NCI-H1694 (cell line): ENCODE results near the gene SDHB.

Experiments
- DNase-seq: peaks from one replicate; lab custom pipeline; 2025; lab: John Stamatoyannopoulos, UW

Gene SDHB

GRCh38 chr1:17012775-17013490 is 40.9 kb downstream of the SDHB start:
- no peak for DNase-seq

GRCh38 chr1:17011439-17012307 is 42.2 kb downstream of the SDHB start, which contains the start of gene ATP13A2:
TSS of gene ATP13A2 (minus strand) at chr1:17011928. CDS start at chr1:17011738, 190 bp downstream.
- peak; percentile 46 for DNase-seq

GRCh38 chr1:17011092-17011438 is 42.8 kb downstream of the SDHB start:
- DNase-seq, result no peak

GRCh38 chr1:17009706-17010105 is 44.1 kb downstream of the SDHB start:
- no peak for DNase-seq

GRCh38 chr1:17008208-17008855 is 45.5 kb downstream of the SDHB start:
- DNase-seq, result no peak

GRCh38 chr1:17007121-17007520 is 46.7 kb downstream of the SDHB start:
- no peak for DNase-seq

- no peak for DNase-seq
These were observed 48.5 kb downstream of the SDHB start for GRCh38 chr1:17005365-17005740.

GRCh38 chr1:17004466-17005364 is 49.1 kb downstream of the SDHB start:
- DNase-seq, result no peak

- no peak for DNase-seq
These were observed 51.3 kb downstream of the SDHB start for GRCh38 chr1:17002524-17002902.

- no peak for DNase-seq
These were observed 51.9 kb downstream of the SDHB start for GRCh38 chr1:17001760-17002523.

GRCh38 chr1:16999863-17000262 is 54.0 kb downstream of the SDHB start:
- no peak for DNase-seq

- DNase-seq, result no peak
These were observed 55.2 kb downstream of the SDHB start for GRCh38 chr1:16998589-16998988.

GRCh38 chr1:16996845-16997244 is 57.0 kb downstream of the SDHB start:
- DNase-seq, result no peak

- DNase-seq, result no peak
These were observed 60.3 kb downstream of the SDHB start for GRCh38 chr1:16993521-16994038.

- no peak for DNase-seq
These were observed 61.2 kb downstream of the SDHB start for GRCh38 chr1:16992675-16993074.

GRCh38 chr1:16992102-16992501 is 61.7 kb downstream of the SDHB start:
- no peak for DNase-seq

- no peak for DNase-seq
These were observed 62.3 kb downstream of the SDHB start for GRCh38 chr1:16991571-16991970.

- DNase-seq, result no peak
These were observed 64.0 kb downstream of the SDHB start for GRCh38 chr1:16989676-16990391.

- DNase-seq, result no peak
These were observed 65.6 kb downstream of the SDHB start for GRCh38 chr1:16988210-16988609.

GRCh38 chr1:16986962-16987361 is 66.9 kb downstream of the SDHB start:
- no peak for DNase-seq
